Measurements from ENCODE around the gene GAK. TPM values are rescaled to one million over a fixed set of nuclear protein-coding genes. Genes with fewer than 3 reads are reported as not detected.

Gene GAK
- total RNA-seq, 1 donor from 2014 or later: 97.1 TPM

GRCh38 chr4:898869-899555, 33.1 kb downstream of the GAK start:
- no peaks in the 10 kb centered on the region for H3K9me3 Mint-ChIP-seq
- DNase-seq (ENCODE audit: extremely low spot score, unreplicated experiment): no peak

GRCh38 chr4:898123-898522, 34.0 kb downstream of the GAK start:
- Mint-ChIP-seq H3K27ac (no peak overlapping the region), H3K4me1 (ENCODE audit: unreplicated experiment) (no peaks in the 10 kb centered on the region), H3K9me3 (no peaks in the 10 kb centered on the region), H3K27me3 (no peaks in the 10 kb centered on the region), H3K4me3 (no peak overlapping the region), H3K36me3 (peaks cover 4% of the 10 kb centered on the region)
- DNase-seq (ENCODE audit: extremely low spot score, unreplicated experiment): no peak
- TF ChIP-seq CTCF (conservative IDR thresholded peaks at IDR 0.05): no peak

More at GRCh38 chr4:898869-899555, 33.1 kb downstream of the GAK start:
- no peaks in the 10 kb centered on the region for H3K27me3 Mint-ChIP-seq
- H3K27ac Mint-ChIP-seq: no peak overlapping the region
- H3K4me3 Mint-ChIP-seq: no peak overlapping the region
- no peak for TF ChIP-seq CTCF (conservative IDR thresholded peaks at IDR 0.05)
- H3K36me3 Mint-ChIP-seq: peaks cover 4% of the 10 kb centered on the region
- H3K4me1 Mint-ChIP-seq (ENCODE audit: unreplicated experiment): no peaks in the 10 kb centered on the region

GRCh38 chr4:896630-897029, 35.5 kb downstream of the GAK start:
- DNase-seq (ENCODE audit: extremely low spot score, unreplicated experiment): no peak
- H3K4me1 Mint-ChIP-seq (ENCODE audit: unreplicated experiment): no peaks in the 10 kb centered on the region
- H3K9me3 Mint-ChIP-seq: no peaks in the 10 kb centered on the region
- no peak overlapping the region for H3K4me3 Mint-ChIP-seq
- no peak overlapping the region for H3K27ac Mint-ChIP-seq
- no peaks in the 10 kb centered on the region for H3K36me3 Mint-ChIP-seq
- TF ChIP-seq CTCF (conservative IDR thresholded peaks at IDR 0.05): no peak
- no peaks in the 10 kb centered on the region for H3K27me3 Mint-ChIP-seq

- no peaks in the 10 kb centered on the region for H3K36me3 Mint-ChIP-seq
- no peak overlapping the region for H3K27ac Mint-ChIP-seq
- no peaks in the 10 kb centered on the region for H3K4me1 Mint-ChIP-seq (ENCODE audit: unreplicated experiment)
- H3K4me3 Mint-ChIP-seq: no peak overlapping the region
- H3K27me3 Mint-ChIP-seq: no peaks in the 10 kb centered on the region
- no peak for TF ChIP-seq CTCF (conservative IDR thresholded peaks at IDR 0.05)
- DNase-seq (ENCODE audit: extremely low spot score, unreplicated experiment): no peak
- H3K9me3 Mint-ChIP-seq: no peaks in the 10 kb centered on the region
Observed at GRCh38 chr4:896216-896615, 35.9 kb downstream of the GAK start.

- no peak overlapping the region for H3K27ac Mint-ChIP-seq
- H3K36me3 Mint-ChIP-seq: no peaks in the 10 kb centered on the region
- H3K4me3 Mint-ChIP-seq: no peak overlapping the region
- no peak for TF ChIP-seq CTCF (conservative IDR thresholded peaks at IDR 0.05)
- no peaks in the 10 kb centered on the region for H3K9me3 Mint-ChIP-seq
- no peaks in the 10 kb centered on the region for H3K27me3 Mint-ChIP-seq
- no peaks in the 10 kb centered on the region for H3K4me1 Mint-ChIP-seq (ENCODE audit: unreplicated experiment)
- no peak for DNase-seq (ENCODE audit: extremely low spot score, unreplicated experiment)
Observed at GRCh38 chr4:895596-895995, 36.5 kb downstream of the GAK start.
